Fibroblast of peridontal ligament (primary cell): ENCODE results near the gene HS3ST6.
"Not testable (repeated sequence)": the region's sequence is repeated elsewhere in the genome, so short reads cannot be mapped to it uniquely, and the experiment has no call there.

Experiments
- DNase-seq: peaks from one replicate; pipeline ENCODE4 v3.0.0-alpha.2; 2010; ENCODE audit errors: extremely low read depth

Gene HS3ST6

GRCh38 chr16:1877804-1878203, 40.4 kb downstream of the HS3ST6 start:
- no peak for DNase-seq

GRCh38 chr16:1877089-1877488, 41.1 kb downstream of the HS3ST6 start:
- DNase-seq, result no peak

GRCh38 chr16:1876468-1876867, 41.7 kb downstream of the HS3ST6 start:
- no peak for DNase-seq

- DNase-seq, result not testable (repeated sequence)
These were observed 42.1 kb downstream of the HS3ST6 start for GRCh38 chr16:1876066-1876465.

- DNase-seq, result no peak
These were observed 43.4 kb downstream of the HS3ST6 start for GRCh38 chr16:1874854-1875253.

- DNase-seq, result no peak
These were observed 46.1 kb downstream of the HS3ST6 start, which contains the start of gene MEIOB for GRCh38 chr16:1871974-1872635. Gene MEIOB, minus strand, starts transcription at chr16:1872164. Its CDS starts 3,989 bp downstream, at chr16:1868175.

GRCh38 chr16:1870365-1871082, 47.7 kb downstream of the HS3ST6 start:
- peak; percentile 7 for DNase-seq

- no peak for DNase-seq
These were observed 52.1 kb downstream of the HS3ST6 start for GRCh38 chr16:1865902-1866690.

GRCh38 chr16:1863681-1864460, 54.3 kb downstream of the HS3ST6 start:
- peak; percentile 70 for DNase-seq

GRCh38 chr16:1862394-1862793, 55.8 kb downstream of the HS3ST6 start:
- DNase-seq, result no peak

- no peak for DNase-seq
These were observed 56.5 kb downstream of the HS3ST6 start for GRCh38 chr16:1861730-1862129.
